Fibroblast of lung (primary cell): ENCODE results near the gene DGLUCY.

ENCODE experiments used
- EZH2 ChIP-seq: IDR thresholded peaks from 2 replicates; pipeline ENCODE4 v1.5.1; 2012; ENCODE audit warnings: low read length, control low read depth, mild to moderate bottlenecking; ENCODE audit errors: missing control alignments
- TF ChIP-seq, protein P1 (sequence below), 2 donors: IDR thresholded peaks in 1 of 2; conservative IDR thresholded peaks in 1 of 2; 1 replicate in 1 of 2; 2 replicates in 1 of 2; pipeline ENCODE4 v1.5.1; 2011 to 2012; ENCODE audit warnings: low read length in 2 of 2, control low read depth in 1 of 2, inconsistent platforms in 1 of 2, low read depth in 1 of 2, mild to moderate bottlenecking in 1 of 2

DNA sequence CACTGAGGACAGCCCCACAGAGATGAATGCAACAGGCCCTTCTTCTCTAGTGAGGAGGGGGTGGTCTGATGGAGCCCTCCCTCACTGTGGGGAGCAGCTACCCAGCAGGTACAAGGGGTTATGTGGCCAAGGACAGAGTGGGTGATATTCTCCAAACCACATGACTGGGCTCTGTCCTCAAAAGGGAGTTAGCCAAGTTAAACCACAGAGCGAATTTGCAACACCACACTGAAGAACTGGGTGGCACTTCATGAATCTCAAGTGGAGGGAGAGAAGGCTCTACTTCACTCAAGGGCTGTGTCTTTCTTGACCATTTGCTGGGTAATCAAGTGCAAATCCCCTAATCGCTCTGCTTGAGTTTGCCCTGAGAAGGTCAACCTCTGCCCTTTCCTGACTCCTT is 118.2 kb downstream of the DGLUCY start:
- TF ChIP-seq EZH2: no peak
- TF ChIP-seq, protein P1, sequence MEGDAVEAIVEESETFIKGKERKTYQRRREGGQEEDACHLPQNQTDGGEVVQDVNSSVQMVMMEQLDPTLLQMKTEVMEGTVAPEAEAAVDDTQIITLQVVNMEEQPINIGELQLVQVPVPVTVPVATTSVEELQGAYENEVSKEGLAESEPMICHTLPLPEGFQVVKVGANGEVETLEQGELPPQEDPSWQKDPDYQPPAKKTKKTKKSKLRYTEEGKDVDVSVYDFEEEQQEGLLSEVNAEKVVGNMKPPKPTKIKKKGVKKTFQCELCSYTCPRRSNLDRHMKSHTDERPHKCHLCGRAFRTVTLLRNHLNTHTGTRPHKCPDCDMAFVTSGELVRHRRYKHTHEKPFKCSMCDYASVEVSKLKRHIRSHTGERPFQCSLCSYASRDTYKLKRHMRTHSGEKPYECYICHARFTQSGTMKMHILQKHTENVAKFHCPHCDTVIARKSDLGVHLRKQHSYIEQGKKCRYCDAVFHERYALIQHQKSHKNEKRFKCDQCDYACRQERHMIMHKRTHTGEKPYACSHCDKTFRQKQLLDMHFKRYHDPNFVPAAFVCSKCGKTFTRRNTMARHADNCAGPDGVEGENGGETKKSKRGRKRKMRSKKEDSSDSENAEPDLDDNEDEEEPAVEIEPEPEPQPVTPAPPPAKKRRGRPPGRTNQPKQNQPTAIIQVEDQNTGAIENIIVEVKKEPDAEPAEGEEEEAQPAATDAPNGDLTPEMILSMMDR (conservative IDR thresholded peaks at IDR 0.05 in 1 of 2, IDR thresholded peaks at IDR 0.05 in 1 of 2; ENCODE audit: low read depth in 1 of 2, low read length in 2 of 2): no peak
